PFSK-1 (cell line): Measurements from ENCODE around the gene ACSL6.

Experiments
- FOXP2 ChIP-seq: optimal IDR thresholded peaks from 2 replicates; pipeline ENCODE3; 2011; ENCODE audit warnings: borderline replicate concordance, control low read depth, inconsistent platforms; ENCODE audit not compliant: insufficient read depth; ENCODE audit errors: extremely low read length, extremely low read depth
- POLR2AphosphoS5 ChIP-seq: IDR thresholded peaks from 2 replicates; pipeline ENCODE4 v1.6.1; 2012; ENCODE audit warnings: low read depth, mild to moderate bottlenecking, control low read depth, low read length, moderate library complexity
- REST ChIP-seq, 2 experiments: IDR thresholded peaks; 2 replicates each; pipeline versions ENCODE4 v1.6.1 to v1.8.0; 2011 to 2012; ENCODE audit warnings: low read depth in 2 of 2, low read length in 2 of 2, control low read depth in 1 of 2, inconsistent platforms in 1 of 2, mild to moderate bottlenecking in 1 of 2, moderate library complexity in 1 of 2; ENCODE audit not compliant: insufficient read depth in 1 of 2
- SIN3A ChIP-seq: IDR thresholded peaks from 2 replicates; pipeline ENCODE4 v1.6.1; 2012; ENCODE audit warnings: mild to moderate bottlenecking, low read length, moderate library complexity, borderline replicate concordance; ENCODE audit not compliant: insufficient read depth
- TAF1 ChIP-seq: IDR thresholded peaks from 2 replicates; pipeline ENCODE4 v1.6.1; 2012; ENCODE audit warnings: low read length, control low read depth, borderline replicate concordance; ENCODE audit not compliant: insufficient read depth

Gene ACSL6

GRCh38 chr5:132010645-132010988 is 841 bp downstream of the ACSL6 start:
- TF ChIP-seq FOXP2 = no peak
- TF ChIP-seq REST (IDR thresholded peaks at IDR 0.05; ENCODE audit: insufficient read depth in 1 of 2, low read depth in 2 of 2, low read length in 2 of 2) = no peak
- no peak for TF ChIP-seq TAF1
- no peak for TF ChIP-seq SIN3A
- no peak for TF ChIP-seq POLR2AphosphoS5

- TF ChIP-seq SIN3A (no peak), TAF1 (no peak), FOXP2 (no peak), POLR2AphosphoS5 (no peak), REST (IDR thresholded peaks at IDR 0.05; ENCODE audit: insufficient read depth in 1 of 2, low read depth in 2 of 2, low read length in 2 of 2) (no peak)
Measured at GRCh38 chr5:132009706-132010405, 1.6 kb downstream of the ACSL6 start.

- no peak for TF ChIP-seq FOXP2
Measured at GRCh38 chr5:132008961-132009680, 2.3 kb downstream of the ACSL6 start.

GRCh38 chr5:132008163-132008473 is 3.3 kb downstream of the ACSL6 start:
- TF ChIP-seq TAF1 (no peak), FOXP2 (no peak), POLR2AphosphoS5 (no peak), REST (IDR thresholded peaks at IDR 0.05; ENCODE audit: insufficient read depth in 1 of 2, low read depth in 2 of 2, low read length in 2 of 2) (no peak), SIN3A (no peak)

- no peak for TF ChIP-seq SIN3A
- no peak; a peak in 1 of 4 replicates for TF ChIP-seq REST (IDR thresholded peaks at IDR 0.05; ENCODE audit: insufficient read depth in 1 of 2, low read depth in 2 of 2, low read length in 2 of 2)
- no peak for TF ChIP-seq TAF1
- no peak for TF ChIP-seq POLR2AphosphoS5
- TF ChIP-seq FOXP2 = no peak
Measured at GRCh38 chr5:132007399-132008162, 3.9 kb downstream of the ACSL6 start.
